B cell (primary cell): ENCODE data around the gene RBKS. TPM values are rescaled to one million over a fixed set of nuclear protein-coding genes. Genes with fewer than 3 reads are reported as not detected.

ENCODE experiments used
- ATAC-seq: fragments of 200-7000 bp; cut with Tn5 transposase; one replicate; pipeline ENCODE4 v1.10.0; 2021; ENCODE audit warnings: low read depth, mild to moderate bottlenecking, moderate number of reproducible peaks, moderate library complexity
- CTCF ChIA-PET: fragments of 350-600 bp; sonication (Branson Sonifier 250); formaldehyde crosslinking; loops from one replicate; lab custom pipeline; 2021; ENCODE audit warnings: antibody characterized with exemption, inconsistent platforms; lab: Charles Lee
- POLR2A ChIA-PET: fragments of 350-600 bp; sonication (Branson Sonifier 250); formaldehyde crosslinking; loops from one replicate; lab custom pipeline; 2021; ENCODE audit warnings: antibody characterized with exemption; lab: Charles Lee
- DNase-seq: peaks from one replicate; pipeline ENCODE4 v3.0.0; 2013
- H2AFZ ChIP-seq: 2 replicates; pipeline ENCODE4 v1.6.1; 2012; ENCODE audit warnings: mild to moderate bottlenecking, low read depth, low read length; ENCODE audit not compliant: insufficient read depth, poor library complexity, severe bottlenecking
- H3K27ac ChIP-seq, 2 donors: 1 replicate in 1 of 2; 2 replicates in 1 of 2; pipeline ENCODE4 v1.5.1; 2012 to 2013; ENCODE audit warnings: low read length in 2 of 2, mild to moderate bottlenecking in 2 of 2, moderate library complexity in 1 of 2
- H3K27me3 ChIP-seq, 4 experiments: fragments of 200-600 bp in 1 of 4; sonication (generic) in 1 of 4; replicated peaks in 1 of 4; 1 replicate in 2 of 4; 2 replicates in 2 of 4; pipeline versions ENCODE4 v1.6.1 to v1.7.0; 2013 to 2016; ENCODE audit warnings: low read length in 3 of 4, mild to moderate bottlenecking in 2 of 4, mixed read lengths in 1 of 4, moderate library complexity in 1 of 4; ENCODE audit not compliant: insufficient read depth in 4 of 4, control insufficient read depth in 3 of 4; ENCODE audit errors: control extremely low read depth in 1 of 4
- H3K36me3 ChIP-seq, 2 experiments: replicated peaks in 1 of 2; 1 replicate in 1 of 2; 2 replicates in 1 of 2; pipeline versions ENCODE4 v1.6.1 to v1.7.1; 2013; ENCODE audit warnings: low read length in 1 of 2; ENCODE audit not compliant: insufficient read depth in 2 of 2, control insufficient read depth in 1 of 2; ENCODE audit errors: control extremely low read depth in 1 of 2, extremely low read depth in 1 of 2
- H3K4me1 ChIP-seq, 2 donors: fragments of 200-600 bp in 1 of 2; sonication (generic) in 1 of 2; 1 replicate in 1 of 2; 2 replicates in 1 of 2; pipeline versions ENCODE4 v1.5.1 to v1.6.1; 2013 to 2017; ENCODE audit warnings: low read length in 2 of 2; ENCODE audit not compliant: control insufficient read depth in 2 of 2, insufficient read depth in 2 of 2
- H3K4me2 ChIP-seq: replicated peaks from 2 replicates; pipeline ENCODE3; 2012; ENCODE audit warnings: mild to moderate bottlenecking, low read depth, low read length; ENCODE audit not compliant: poor library complexity, severe bottlenecking
- H3K4me3 ChIP-seq, 5 experiments: fragments of 200-600 bp in 1 of 5; sonication (generic) in 1 of 5; 1 replicate in 3 of 5; 2 replicates in 2 of 5; pipeline versions ENCODE4 v1.5.1 to v1.7.0; 2011 to 2016; ENCODE audit warnings: low read length in 4 of 5, mild to moderate bottlenecking in 4 of 5, low read depth in 2 of 5, control low read depth in 1 of 5, moderate library complexity in 1 of 5; ENCODE audit not compliant: insufficient read depth in 1 of 5; ENCODE audit errors: control extremely low read depth in 1 of 5, extremely low read depth in 1 of 5
- H3K79me2 ChIP-seq: fragments of 200-600 bp; sonication (generic); one replicate; pipeline ENCODE4 v1.6.0; 2016; ENCODE audit warnings: low read length; ENCODE audit not compliant: control insufficient read depth, insufficient read depth
- H3K9ac ChIP-seq: fragments of 200-600 bp; sonication (generic); 2 replicates; pipeline ENCODE4 v1.6.1; 2017; ENCODE audit warnings: mild to moderate bottlenecking, low read length, moderate library complexity
- H3K9me3 ChIP-seq, 3 donors: one replicate each; pipeline versions ENCODE4 v1.6.1 to v1.7.1; 2013; ENCODE audit warnings: low read length in 2 of 3; ENCODE audit not compliant: control insufficient read depth in 2 of 3, insufficient read depth in 1 of 3; ENCODE audit errors: control extremely low read depth in 1 of 3
- H4K20me1 ChIP-seq: 2 replicates; pipeline ENCODE4 v1.6.0; 2012; ENCODE audit warnings: mild to moderate bottlenecking, low read length; ENCODE audit not compliant: insufficient read depth, control insufficient read depth, poor library complexity, severe bottlenecking
- H3K27ac Mint-ChIP-seq: one replicate; pipeline ENCODE4 v1.8.0; 2021; ENCODE audit warnings: mixed read lengths
- H3K27me3 Mint-ChIP-seq: one replicate; pipeline ENCODE4 v1.8.0; 2021; ENCODE audit warnings: mixed read lengths
- H3K4me1 Mint-ChIP-seq: one replicate; pipeline ENCODE4 v1.8.0; 2021; ENCODE audit warnings: mixed read lengths
- H3K4me3 Mint-ChIP-seq: one replicate; pipeline ENCODE4 v1.8.0; 2021; ENCODE audit warnings: mixed read lengths
- H3K9me3 Mint-ChIP-seq: one replicate; pipeline ENCODE4 v1.8.0; 2022; ENCODE audit warnings: mixed read lengths; ENCODE audit not compliant: insufficient read depth
- EZH2 ChIP-seq: IDR thresholded peaks from 2 replicates; pipeline ENCODE4 v1.6.1; 2012; ENCODE audit warnings: borderline replicate concordance, low read depth, mild to moderate bottlenecking, moderate library complexity, low read length; ENCODE audit not compliant: insufficient read depth, poor library complexity, severe bottlenecking
- WGBS: methylation state at CpG from one replicate; pipeline ENCODE4 v1.1.5; 2013; ENCODE audit warnings: missing lambda C conversion rate; ENCODE audit not compliant: insufficient coverage; 5-methylcytosine and 5-hydroxymethylcytosine counted together
- intact Hi-C: fragments of 100-400 bp; cut with micrococcal nuclease; formaldehyde crosslinking; loops from one replicate; pipeline ENCODE4 v1.10.0; 2022
- polyA plus RNA-seq: library from polyadenylated mRNA; depleted of rRNA; stranded (reverse); fragments of >200 nt; gene quantifications from 2 replicates; pipeline ENCODE4 v1.2.3, GENCODE V29; 2012
- total RNA-seq, 2 donors: library from RNA; stranded (reverse); fragments of 120-200 nt in 1 of 2; gene quantifications; 1 replicate in 1 of 2; 2 replicates in 1 of 2; pipeline versions ENCODE4 v1.2.3 to v1.2.4, GENCODE V29; 2013 to 2022
- TF ChIP-seq, protein P1 (sequence below): fragments of 200-600 bp; IDR thresholded peaks from one replicate; pipeline ENCODE4 v1.8.0; 2022; ENCODE audit warnings: antibody characterized with exemption, mild to moderate bottlenecking

The RBKS gene
- total and polyA plus RNA-seq, 2 donors (not counting 1 experiment from before 2014, with no cell fraction given): 6.4 to 9.2 TPM

GRCh38 chr2:27795868-27796277 is 94.3 kb downstream of the RBKS start:
- Histone ChIP-seq H3K9me3 (no peaks in the 10 kb centered on the region), H4K20me1 (no peaks in the 10 kb centered on the region), H3K9ac (no peak overlapping the region), H3K4me3 (no peak overlapping the region), H3K79me2 (no peaks in the 10 kb centered on the region), H2AFZ (no peak overlapping the region), H3K27me3 (no peaks in the 10 kb centered on the region), H3K4me2 (no peak overlapping the region), H3K36me3 (no peaks in the 10 kb centered on the region), H3K27ac (no peak overlapping the region), H3K4me1 (no peaks in the 10 kb centered on the region)
- intact Hi-C loops: no loop called here
- DNase-seq (no peak), ATAC-seq (no peak)
- 100% methylated on average over 1 of the region's 4 CpGs for WGBS
- Mint-ChIP-seq H3K4me3 (no peak overlapping the region), H3K4me1 (no peaks in the 10 kb centered on the region), H3K27ac (no peak overlapping the region), H3K27me3 (no peaks in the 10 kb centered on the region), H3K9me3 (no peaks in the 10 kb centered on the region)
- TF ChIP-seq, protein P1, sequence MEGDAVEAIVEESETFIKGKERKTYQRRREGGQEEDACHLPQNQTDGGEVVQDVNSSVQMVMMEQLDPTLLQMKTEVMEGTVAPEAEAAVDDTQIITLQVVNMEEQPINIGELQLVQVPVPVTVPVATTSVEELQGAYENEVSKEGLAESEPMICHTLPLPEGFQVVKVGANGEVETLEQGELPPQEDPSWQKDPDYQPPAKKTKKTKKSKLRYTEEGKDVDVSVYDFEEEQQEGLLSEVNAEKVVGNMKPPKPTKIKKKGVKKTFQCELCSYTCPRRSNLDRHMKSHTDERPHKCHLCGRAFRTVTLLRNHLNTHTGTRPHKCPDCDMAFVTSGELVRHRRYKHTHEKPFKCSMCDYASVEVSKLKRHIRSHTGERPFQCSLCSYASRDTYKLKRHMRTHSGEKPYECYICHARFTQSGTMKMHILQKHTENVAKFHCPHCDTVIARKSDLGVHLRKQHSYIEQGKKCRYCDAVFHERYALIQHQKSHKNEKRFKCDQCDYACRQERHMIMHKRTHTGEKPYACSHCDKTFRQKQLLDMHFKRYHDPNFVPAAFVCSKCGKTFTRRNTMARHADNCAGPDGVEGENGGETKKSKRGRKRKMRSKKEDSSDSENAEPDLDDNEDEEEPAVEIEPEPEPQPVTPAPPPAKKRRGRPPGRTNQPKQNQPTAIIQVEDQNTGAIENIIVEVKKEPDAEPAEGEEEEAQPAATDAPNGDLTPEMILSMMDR: no peak
- no peak for TF ChIP-seq EZH2
- ChIA-PET CTCF (interaction anchor here (0.7 kb wide), 1 partner anchor 92 kb away, joined by 3 read pairs; no protein-coding TSS in a partner anchor), POLR2A (interaction anchor here (0.7 kb wide), 1 partner anchor 199 kb away, joined by 5 read pairs; no protein-coding TSS in a partner anchor)

DNA sequence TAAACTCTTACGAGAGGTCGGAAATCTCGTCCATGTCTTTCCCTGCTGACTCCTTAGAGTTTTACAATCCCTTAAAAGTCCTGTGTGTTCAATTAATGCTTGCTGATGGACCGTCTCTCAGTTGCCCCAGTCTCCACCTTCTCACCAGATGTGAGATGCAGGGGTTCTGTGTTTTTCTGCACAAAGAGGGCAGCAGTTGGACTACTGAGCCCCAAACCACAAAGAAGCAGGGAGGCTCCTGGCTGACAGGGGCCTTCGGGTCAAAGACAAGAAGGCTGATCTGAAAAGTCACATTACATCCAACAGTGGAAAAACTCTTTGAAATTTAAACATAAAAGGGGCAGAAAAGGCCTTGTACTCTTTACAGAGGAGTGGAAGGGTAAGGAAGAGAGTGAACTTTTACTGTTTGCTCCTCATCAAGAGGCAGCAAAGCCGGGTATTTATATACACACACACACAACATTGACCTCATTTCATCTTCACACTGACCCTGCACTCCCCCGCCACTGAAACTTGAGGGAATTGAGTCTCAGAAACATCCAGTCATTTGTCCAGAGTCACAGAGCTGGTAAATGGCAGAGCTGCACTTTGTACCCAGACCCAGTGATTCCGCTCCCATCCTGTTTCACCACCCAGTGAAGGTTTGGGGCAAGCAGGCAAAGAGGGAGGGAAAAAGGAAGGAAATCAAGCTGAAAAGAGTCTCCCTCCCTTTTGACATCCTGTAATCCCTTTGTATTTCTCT is 94.9 kb downstream of the RBKS start:
- Histone ChIP-seq H4K20me1 (no peaks in the 10 kb centered on the region), H3K4me2 (no peak overlapping the region), H3K79me2 (no peaks in the 10 kb centered on the region), H3K27me3 (no peaks in the 10 kb centered on the region), H3K9me3 (no peaks in the 10 kb centered on the region), H3K27ac (no peak overlapping the region), H3K4me1 (no peaks in the 10 kb centered on the region), H3K9ac (no peak overlapping the region), H3K4me3 (no peak overlapping the region), H3K36me3 (no peaks in the 10 kb centered on the region), H2AFZ (no peak overlapping the region)
- Mint-ChIP-seq H3K4me3 (no peak overlapping the region), H3K4me1 (no peaks in the 10 kb centered on the region), H3K9me3 (no peaks in the 10 kb centered on the region), H3K27ac (no peak overlapping the region), H3K27me3 (no peaks in the 10 kb centered on the region)
- POLR2A ChIA-PET: no interaction called here
- DNase-seq: no peak
- ATAC-seq: no peak
- intact Hi-C loops: no loop called here
- WGBS: 92% methylated on average over 4 of the region's 8 CpGs
- no peak for TF ChIP-seq EZH2
- TF ChIP-seq, protein P1: no peak
- CTCF ChIA-PET: no interaction called here
